Measurements from ENCODE around the gene DIP2C.

DNA sequence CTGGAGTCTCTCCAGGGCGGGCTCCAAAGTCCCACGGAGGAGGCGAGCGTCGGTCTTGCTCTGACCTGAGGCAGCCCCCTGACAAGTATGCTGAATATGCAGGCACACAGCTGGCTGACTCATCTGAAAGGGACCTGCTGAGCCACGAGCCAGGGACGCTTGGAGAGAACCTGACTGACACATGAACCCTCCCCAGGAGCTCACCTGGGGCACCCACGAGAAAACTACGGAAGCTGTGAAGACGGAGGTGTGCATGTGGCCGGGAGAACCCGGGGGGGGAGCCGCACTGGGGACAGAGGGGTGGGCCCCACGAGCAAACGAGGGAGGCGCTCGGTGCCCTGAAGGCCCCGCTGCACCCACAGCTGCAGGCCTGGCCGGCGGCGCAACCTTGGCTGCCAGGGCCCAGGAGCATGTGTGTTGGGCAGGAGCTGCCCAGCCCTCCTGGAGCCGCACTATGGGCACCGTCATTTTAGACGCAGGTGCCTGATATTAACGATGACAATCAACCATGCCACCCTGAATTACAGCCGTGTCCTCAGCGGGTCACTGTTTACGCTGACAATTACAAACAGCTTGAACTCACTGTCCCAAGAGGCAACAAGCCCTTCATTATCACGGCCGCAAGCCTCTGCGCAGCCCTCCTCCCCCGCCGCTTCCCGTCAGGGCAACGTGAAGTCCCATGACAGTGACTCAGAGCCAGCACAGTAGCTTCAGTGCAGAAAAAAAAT lies 64.7 kb downstream of the DIP2C start:
- TF ChIP-seq, protein P1, sequence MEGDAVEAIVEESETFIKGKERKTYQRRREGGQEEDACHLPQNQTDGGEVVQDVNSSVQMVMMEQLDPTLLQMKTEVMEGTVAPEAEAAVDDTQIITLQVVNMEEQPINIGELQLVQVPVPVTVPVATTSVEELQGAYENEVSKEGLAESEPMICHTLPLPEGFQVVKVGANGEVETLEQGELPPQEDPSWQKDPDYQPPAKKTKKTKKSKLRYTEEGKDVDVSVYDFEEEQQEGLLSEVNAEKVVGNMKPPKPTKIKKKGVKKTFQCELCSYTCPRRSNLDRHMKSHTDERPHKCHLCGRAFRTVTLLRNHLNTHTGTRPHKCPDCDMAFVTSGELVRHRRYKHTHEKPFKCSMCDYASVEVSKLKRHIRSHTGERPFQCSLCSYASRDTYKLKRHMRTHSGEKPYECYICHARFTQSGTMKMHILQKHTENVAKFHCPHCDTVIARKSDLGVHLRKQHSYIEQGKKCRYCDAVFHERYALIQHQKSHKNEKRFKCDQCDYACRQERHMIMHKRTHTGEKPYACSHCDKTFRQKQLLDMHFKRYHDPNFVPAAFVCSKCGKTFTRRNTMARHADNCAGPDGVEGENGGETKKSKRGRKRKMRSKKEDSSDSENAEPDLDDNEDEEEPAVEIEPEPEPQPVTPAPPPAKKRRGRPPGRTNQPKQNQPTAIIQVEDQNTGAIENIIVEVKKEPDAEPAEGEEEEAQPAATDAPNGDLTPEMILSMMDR (IDR thresholded peaks at IDR 0.05), result no peak
- no peak for TF ChIP-seq POLR2A (IDR thresholded peaks at IDR 0.05)
